GM18520 (cell line): Measurements from ENCODE around the gene CFDP1.

Experiments used
- ATAC-seq: cut with Tn5 transposase; IDR thresholded peaks from one replicate; pipeline ENCODE4 v1.9.1; 2021; ENCODE audit not compliant: unreplicated experiment

Gene CFDP1

DNA sequence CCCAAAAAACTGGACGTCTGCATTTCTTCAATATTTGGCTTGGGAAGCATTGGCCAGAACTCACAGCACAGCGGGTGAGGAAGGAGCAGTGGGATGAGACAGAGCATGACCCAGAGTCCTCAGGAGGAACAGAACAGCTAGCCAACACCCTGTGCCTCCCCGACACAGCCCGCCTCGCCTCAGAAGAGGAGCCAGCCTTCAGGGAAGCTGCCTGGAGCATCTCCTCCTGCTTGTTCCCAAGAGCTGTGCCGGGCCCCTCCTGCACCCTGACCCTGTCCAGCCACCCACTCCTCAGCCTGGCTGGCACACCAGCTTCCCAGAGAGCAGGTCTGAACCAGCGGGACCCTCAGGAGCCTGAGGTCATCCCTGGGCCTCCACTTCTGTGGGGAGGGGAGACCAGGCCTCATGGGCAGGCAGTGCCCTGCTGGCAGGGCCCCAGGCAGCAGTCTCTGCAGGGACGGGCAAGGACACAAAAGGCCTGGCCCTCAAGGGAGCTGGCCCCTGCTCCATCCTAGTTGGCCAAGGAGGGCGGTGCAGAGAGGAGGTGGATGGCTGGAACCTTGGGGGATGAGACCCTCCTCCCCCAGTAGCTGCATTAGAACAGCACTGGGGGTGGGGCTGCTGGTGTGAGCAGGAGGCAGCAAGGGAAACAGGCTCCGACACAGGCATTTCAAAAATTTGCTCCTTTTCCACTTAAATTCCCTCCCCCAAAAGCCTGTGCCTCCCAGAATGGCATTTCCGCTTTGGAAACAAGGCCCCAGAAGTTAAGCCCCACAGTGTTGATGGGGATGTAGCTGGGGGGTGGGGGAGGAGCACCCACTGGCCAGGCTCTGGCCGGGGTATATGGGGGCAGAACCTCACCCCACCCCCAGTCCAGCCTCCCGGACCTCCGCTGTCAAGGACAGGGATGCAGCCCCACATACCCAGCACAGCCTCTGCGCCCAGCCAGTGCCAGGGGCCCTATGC lies 180.1 kb downstream of the CFDP1 start:
- ATAC-seq, result no peak

DNA sequence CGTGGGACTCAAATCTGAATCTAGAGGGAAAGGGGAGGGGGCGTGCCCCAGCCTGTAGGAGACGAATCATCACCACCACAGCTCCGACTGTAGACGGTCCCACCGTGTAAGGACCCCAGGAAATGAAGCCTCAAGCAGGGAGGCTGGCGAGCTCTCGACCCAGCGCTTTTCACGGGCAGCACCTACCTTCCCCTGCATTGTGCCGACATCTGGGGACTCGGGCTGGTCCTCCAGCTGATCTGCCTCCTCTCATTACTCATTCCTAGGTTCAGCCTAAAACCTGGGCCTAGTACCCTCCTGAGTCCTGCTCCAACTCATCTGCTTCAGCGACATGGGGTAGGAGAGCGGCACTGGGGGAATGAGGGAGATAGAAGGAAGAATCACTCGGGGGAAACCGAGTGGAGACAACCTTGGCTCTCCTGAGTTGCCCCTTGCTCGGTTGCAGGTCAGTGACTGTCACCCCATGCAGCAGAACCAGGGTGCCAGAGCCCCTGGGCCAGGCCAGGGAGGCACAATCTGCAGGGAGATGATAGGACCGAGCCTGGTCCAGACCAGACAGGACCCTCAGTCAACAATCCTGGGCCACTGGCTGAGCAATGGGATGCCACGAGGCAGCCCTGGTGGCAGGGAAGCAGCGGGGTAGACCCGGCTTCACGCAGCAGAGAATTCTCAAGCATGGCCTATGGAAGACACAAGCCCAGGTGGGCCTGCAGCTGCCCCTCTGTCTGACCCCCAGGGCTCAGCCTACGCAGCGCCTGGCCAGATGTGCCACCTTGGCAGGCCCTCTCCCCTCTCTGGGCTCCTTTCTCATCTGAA lies 181.0 kb downstream of the CFDP1 start:
- no peak for ATAC-seq

DNA sequence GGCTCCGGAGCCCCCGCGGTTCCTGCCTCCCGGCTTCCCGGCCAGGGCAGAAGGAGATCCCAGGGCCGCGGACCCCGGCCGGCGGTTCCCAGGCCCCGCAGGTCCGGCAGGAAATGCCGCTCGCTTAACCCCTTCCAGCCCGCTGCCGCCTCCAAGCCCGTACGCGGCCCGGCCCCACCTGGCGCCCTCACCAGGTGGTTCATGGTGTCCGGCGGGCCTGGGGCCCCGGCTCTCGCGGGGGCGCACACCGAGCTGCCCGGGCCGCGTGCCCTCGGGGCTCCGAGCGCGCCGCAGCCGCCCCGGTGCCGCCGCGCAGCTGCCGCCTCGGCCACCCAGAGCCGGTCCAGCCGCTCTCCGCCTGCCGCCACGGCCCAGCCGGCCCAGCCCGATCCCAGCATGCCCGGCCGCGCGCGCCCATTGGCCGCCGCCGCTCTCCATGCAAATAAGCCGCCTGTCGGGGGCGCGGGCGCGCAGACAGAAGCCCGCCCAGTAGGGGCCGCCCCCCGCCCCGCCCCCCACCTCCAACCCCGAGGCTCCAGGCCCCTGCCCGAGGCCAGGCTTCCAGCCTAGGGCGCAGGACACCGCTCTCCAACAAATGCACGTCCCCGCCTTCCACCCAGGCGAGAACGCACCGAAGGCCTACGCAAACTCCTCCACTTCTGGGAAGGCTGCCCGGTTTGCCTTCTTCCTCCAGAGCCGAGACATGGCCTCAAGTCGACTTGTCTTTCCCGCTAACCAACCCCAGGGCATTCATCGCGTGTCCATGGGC lies 181.8 kb downstream of the CFDP1 start, which contains the start of gene BCAR1:
BCAR1 (minus strand) TSS at position 345 of the 769 bp plus-strand sequence; CDS start at position 203, 142 bp downstream.
- peak; percentile 38 for ATAC-seq

DNA sequence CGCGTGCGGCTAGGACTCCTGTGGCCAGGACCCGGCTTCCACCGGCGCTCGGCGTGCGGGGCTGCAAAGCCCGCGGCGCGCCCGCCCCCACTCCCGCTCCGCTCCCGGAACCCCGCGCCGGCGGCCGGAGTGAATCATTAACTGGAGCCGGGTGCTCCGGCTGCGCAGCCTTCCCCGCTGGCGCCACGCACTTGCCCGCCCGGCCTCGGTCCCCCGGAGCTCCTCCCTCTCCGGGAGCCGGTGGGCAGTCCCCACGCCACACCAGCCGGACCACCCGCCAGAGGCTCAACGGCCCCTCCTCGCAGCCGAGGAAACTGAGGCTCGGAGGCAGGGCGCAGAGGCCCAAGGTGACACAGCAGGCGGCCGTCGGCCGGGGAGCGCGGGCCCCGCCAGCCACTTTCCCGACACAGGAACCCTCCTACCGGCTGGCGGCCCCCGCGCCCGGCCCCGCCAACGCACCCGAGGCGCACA lies 182.5 kb downstream of the CFDP1 start:
- ATAC-seq, result peak; percentile 22

DNA sequence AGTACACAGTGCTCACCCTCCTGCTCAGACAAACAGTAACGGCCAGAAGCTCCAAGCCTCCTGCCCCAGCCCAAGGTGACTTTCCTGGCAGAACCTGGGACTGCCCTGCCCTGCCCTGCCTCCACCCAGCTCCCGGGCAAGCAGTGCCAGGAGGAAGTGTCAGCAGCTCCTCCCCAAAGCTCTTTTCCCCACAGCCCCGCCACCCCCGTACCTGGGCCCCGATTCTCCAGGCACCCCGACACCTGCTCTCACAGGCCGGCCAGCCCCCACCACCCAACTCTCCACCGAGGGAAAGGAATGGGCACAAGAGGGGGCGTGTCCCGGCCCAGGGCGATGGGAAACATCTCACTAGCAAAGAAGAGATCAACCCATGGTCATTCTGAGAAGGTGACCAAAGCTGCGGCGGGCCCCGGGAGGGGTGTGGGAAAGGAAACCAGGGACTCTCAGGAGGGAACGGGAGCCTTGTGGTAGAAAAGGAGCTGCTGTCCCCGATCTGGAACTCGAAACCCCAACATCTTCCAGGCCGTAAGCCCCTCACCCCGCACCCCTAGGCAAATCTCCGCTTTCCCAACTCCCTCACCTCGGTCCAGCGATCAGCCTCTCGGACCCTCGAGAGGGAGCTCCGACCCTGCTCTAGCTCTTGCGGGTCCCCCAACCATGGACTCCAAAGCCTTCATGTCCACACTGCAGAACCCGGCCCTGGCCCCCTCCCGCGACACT lies 183.1 kb downstream of the CFDP1 start:
- no peak for ATAC-seq

DNA sequence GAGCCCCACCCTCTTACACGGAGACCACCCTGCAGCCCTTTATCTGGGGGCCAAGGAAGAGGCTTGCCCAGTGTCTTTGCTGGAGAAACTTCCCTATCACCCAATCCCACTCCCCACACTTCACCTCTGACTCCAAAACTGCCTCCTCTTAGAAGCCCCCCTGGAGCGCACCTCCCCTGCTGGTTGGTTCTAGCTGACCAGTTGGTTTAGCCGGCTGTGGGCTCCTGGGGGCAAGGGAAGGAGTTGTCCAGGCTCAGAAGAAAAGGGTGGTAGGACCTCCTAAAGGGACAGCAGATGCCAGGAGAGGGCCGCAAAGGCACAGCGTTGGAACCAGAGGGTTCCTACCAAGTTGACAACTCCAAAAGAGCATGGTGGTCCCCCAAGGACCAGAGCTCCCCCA lies 183.9 kb downstream of the CFDP1 start:
- no peak for ATAC-seq

DNA sequence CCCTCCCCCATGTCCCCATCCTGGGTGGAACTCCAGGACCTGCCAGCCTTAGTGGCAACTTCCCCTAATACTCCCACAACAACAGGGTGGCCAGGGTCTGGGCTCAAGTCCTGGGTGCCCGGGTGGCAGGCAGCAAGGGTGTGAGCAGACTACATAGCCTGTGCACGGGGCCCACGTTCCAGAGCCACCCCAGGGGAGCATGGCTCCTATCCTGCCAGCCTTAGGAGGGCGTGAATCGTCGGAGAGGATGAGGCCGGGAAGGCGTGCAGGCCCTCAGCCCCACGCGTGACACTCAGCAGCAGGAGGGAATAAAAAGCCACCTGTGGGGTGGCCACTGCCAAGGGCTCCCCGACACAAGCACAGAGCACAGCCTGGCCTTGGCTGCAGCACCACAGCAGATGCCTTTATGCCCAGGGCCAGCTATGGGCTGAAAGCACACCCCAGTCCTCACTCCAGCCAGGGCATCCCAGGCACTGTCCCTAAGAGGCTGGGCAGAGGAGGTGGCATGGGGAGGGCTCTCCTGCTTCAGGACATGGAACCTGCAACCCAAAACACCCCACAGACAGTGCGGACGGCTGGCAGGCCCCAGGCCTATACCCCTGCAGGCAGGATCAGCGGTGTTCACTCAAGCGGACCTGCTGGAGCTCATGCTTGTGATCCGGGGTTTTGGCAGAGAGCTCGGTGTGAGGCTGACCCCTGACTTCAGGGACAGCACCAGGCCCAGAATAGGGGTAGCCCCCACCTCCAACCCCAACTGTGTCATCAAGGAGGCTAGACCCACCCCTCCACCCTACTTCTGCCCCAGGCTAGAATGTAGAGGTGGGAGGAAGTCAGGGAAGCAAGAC lies 184.5 kb downstream of the CFDP1 start:
- no peak for ATAC-seq

DNA sequence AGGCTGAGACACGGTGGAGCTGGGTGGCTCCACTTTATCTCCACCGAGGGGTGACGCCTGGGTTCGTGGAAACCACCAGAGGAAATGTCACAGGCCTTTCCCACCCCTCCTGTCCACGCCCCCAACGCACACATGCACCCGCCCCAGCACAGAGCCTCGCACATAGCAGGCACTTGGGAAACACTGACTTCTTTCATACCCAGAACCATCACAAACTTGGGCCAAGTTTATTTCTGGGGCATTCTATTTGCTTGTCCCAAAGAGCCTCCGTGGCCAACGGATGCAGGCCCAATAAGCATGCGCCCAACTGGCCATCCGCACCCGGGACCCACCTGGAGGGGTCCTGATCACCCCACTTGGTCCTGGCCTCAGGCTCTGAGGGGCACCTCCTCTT lies 185.2 kb downstream of the CFDP1 start:
- no peak for ATAC-seq

DNA sequence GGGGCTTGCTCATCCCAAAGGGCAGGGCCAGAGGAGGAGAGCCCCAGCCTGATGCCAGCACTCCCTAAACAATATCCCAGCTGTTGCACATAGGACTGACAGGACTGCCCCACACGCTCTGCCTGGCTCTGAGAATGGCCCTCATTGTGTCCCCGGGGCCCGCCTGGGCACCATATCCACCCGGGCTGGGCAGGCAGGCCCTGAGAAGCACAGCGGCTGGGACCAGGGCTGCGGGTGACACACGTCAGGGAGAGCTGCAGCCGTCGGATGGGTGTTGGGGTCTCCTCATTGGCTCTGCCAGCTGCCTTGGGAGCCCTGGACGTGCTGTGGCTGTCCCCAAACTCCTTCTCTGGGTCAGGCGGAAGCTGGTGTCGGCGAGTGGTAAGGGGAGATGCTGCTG lies 186.1 kb downstream of the CFDP1 start:
- no peak for ATAC-seq

DNA sequence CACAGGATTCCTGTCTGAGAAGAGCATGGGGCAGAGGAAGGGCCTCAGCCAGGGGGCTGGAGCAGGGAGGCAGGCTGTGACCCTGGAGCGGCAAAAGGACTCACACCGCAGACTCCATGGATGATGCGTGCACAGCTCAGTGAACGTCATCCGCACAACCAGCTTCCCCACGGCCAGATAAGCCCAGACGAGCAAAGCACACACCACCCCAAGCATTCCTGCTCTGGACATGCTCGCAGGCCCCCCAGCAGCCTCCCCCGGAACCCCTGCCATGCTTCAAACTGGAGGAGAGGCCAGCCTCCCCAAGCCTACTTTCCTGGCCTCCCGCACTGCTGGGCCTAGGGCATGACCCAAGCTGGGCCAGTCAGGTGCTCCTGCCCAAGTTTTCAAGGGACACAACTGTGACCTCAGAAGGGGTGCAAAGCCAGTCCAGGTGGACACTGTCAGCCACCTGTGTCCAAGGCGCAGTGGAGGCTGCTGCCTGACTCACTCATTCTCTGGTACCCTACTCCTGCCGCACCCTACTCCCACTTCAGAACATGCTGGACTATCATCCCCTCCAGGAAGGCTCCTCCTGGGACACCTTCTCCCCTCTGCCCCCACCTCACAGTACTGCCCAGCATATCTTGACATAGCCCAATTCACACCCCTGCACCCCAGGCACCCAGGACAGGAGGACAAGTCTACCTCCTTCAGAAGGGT lies 186.6 kb downstream of the CFDP1 start:
- ATAC-seq, result no peak

DNA sequence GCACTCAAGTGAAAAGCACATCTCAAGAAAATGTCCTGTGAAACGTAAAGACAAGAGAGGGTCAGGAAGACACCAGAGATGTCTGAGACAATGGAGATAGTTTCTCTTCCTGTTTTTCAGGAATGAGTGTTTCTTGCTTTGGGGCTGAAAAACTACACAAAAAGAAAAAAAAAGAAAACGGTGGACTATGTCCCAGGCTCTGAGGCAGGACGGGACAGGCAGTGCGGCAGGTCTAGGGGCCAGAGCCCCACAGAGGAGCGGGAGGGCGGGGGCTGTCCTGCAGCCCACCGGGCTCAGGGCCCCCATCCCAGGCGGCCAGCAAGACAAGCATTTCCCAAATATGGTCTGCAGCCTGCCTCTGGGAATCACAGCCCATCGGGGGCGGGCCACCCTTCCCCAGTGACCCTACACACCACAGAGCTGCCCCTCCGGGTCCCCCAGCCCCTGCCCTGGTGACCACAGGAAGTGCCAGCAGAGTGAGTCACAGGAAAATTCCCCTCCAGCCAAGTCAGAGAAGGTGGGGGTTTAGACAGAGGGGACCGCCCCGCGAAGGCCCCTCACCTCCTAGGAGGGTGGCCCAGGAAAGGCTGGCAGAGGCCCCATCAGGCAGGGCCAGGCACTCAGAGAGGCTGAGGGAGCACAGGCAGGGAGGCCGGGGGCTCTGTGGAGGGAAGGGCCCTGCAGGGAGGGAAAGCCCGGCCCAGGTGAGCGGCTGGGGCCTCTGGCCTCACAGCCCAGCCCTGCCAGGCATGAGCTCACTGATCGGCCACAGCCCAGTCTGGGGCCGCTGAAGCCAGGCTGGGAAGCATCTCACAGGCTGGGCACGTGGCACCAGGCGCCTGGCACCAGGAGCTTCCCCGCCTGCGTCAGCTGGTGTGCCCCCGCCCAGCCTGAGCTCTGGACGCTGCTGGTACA lies 188.2 kb downstream of the CFDP1 start:
- peak; percentile 28 for ATAC-seq

DNA sequence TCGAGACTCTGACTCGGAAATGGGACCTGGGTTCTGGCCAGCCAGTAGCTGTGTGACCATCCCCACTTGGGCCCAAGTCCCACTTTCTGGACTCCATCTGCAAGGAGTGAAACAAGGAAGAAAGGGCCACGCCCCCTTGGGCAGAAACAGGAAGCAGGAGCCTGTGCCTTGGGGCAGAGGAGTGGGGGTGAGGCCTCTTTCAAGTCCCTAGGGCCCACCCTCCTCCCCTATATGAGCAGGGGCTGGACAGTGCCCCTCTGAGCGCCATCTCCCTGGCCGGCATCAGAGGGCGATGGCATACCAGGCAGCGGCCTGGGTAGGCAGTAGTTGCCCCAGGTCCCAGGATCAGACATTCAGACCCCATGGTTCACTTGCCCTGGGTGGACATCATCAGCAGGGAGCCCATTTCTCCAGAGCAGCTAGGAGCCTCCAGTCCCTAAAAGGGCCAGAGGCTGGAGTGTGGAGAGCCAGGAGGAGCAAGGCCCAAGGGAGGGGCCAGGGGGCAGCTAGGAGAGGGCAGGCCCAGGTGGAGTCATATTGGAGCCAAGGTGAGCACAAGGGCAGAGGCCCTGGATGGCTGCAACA lies 189.0 kb downstream of the CFDP1 start:
- no peak for ATAC-seq
